Dedifferentiated amniotic fluid mesenchymal stem cell (primary cell): ENCODE data around the gene DCTN1.

Experiments
- DNase-seq: peaks from one replicate; pipeline ENCODE4 v3.0.0-alpha.2; 2016; ENCODE audit errors: extremely low spot score

Gene DCTN1

DNA sequence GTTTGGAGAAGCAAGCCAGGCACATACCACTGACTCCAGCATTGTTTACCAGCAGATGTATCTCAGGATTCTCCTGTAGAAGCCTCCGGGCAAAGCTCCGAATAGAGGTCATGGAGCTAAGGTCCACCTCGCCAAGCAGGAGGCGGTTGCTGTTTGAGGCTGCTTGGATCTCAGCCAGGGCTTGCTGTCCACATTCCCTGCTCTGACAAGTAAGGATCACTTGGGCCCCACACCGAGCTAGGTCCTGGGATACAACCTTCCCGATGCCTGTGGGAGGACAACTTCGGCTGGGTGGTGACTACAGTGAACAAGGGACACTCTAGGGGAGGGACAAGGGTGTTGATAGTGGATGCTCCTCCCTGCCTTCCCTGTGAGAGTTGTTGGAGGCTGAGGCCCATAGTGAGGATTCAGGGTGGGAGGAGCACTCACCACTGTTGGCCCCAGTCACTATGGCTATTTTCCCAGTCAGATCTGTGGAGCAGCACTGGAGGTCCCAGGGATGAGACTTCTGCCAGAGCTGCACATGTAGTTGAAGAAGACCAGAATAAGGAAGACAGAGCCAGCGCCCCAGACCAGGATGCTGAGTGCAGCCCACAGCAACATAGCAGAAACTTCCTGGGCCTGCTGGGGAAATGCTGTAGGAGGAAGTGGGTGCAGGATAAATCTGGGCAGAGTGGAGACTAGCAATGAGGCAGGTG, 33.0 kb upstream of the DCTN1 start:
- no peak for DNase-seq

DNA sequence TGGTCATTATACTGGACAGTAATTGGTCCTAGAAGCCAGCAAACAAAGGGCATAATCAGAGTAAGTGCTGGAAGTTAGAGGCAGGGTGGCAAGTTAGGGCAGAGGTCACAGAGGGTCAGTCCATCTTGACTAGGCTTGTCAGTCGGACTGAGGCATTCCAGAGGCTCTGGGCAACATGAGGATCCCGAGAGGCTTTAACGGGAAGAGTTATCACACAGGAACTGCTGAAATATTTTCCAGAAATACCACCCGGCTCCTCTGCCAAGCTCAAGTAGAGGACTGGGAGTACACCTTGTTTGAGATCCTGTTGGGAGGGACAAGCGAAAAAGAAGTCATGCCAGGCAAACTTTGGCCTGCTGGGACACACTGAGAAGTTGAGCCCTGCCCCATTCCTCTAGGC, 27.6 kb upstream of the DCTN1 start:
- DNase-seq: no peak

DNA sequence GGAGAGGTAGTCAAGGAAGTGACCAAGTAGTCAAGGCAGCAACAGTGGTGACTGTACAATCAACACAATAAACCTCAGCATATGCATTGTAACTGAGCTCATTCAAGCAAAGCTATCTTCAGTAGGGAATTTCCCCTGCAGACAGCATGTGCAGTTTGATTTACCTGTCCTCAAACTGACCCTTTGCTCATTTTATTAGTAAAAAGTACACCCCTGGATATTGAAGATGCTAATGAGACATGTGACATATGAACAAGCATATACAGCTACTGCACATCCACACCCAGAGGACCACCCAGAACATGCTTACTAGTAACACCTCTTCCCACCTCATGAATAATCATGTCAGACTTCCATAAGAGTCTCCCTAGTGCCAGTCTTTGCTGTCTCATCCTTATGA, 25.9 kb upstream of the DCTN1 start:
- no peak for DNase-seq

DNA sequence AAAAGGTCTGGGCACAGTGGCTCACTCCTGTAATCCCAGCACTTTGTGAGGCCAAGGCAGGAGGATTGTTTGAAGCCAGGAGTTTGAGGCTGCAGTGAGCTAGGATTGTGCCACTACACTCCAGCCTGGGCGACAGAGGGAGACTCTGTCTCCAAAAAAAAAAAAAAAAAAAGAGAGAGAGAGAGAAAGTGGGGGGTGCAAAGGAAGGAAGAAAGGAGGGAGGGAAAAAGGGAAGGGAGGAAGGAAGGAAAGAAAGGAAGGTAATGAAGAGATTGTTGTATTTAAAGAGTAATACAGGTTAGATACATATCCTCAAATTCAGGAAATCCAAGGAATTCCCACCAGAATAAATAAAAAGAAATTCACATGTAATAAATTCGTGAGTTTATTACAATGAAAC, 21.8 kb upstream of the DCTN1 start:
- no peak for DNase-seq

DNA sequence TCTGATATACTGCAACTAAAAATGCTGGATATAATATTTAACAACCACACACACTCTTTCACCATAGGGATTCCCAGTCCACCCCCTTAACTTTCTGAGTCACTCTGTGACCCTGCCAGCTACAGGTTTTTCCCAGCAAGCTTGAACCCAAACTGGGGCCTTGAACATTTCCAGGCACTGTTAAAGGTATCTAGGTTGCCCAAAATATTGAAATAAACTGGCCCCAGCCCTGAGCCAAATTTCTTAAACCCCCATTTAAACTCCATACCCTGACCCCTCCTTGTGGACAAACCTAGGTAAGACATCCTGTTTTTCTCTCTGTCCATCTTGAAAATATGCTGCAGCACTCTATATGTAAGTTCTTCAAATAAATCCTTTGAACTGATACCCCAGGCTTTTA, 19.7 kb upstream of the DCTN1 start:
- no peak for DNase-seq

DNA sequence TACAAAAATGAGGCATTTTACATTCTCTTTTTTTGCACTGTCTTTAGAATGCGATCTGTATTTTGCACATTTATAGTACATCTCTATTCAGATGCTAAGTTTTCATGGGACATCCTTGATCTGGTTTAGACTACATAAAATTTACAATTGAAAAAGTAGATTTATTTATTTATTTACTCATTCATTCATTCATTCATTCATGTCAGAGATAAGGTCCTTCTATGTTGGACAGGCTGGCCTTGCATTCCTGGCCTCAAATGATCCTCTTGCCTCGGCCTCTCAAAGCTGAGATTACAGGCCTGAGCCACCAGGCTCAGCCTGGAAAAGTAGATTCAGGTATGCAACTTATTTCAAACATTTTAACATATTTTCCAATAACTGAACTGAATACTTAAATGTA, 16.0 kb upstream of the DCTN1 start:
- DNase-seq: no peak

DNA sequence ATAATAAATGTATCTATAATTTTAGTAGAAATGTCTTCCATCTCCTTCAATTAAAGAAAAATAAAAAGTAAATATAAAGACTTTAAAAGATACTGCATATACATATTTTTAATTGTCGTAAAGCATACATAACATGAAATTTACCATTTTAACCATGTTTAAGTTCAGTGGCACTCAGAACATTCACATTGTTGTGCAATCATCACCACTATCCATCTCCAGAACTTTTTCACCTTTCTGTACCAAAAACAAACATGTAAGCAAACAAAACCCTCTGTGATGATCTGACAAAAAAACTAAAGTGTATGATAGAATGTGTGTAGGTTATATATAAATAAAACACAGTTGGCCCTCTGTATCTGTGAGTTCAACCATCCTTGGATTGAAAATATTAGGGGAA, 13.4 kb upstream of the DCTN1 start:
- DNase-seq: no peak

DNA sequence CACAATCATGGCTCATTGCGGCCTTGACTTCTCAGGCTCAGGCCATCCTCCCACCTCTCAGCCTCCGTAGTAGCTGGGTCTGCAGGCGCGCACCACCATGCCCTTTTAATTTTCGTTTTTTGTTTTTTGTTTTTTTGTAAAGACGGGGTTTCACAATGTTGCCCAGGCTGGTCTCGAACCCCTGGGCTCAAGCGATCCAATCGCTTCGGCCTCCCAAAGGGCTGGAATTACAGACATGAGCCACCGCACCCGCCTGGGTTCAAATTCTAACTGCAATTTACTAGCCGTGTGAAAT, 12.3 kb upstream of the DCTN1 start:
- no peak for DNase-seq

DNA sequence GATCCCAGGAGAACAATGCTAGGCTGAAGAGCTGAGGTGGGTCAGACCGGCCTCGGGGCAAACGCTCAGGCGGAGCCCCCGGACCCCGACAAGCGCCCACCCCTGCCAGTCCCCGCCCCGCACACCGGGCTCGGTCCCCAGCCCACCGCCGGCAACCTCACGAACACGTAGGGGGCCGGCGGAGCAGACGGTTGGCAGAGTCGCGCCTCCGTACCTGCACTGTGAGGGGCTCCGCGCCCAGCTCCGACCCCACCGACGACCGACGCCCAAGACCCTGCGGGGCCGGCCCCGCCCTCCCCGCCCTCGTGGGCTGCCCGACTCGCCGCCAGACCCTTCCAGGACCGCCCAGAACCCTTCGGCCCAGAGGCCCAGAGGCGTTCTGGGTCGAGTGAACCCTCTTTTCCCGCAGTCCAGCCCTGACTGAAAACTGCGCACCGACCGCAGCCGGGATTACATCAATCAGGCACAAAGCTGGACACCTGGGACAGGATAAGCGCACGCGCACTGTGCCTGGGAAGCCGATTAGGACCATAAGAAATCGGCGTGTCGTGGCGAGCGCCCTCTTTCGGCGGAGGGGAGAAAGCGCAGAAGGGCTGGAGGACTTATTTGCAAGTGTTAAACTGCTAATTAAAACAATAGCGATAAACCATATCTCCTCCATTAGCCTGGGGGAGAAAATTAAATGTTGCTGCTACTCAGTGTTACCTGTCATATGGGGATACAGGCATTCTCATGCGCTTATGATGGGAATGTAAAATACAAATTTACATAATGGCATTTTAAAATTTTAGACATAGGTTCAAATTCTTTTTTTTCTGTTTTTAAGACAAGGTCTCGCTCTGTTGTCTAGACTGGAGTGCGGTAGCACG, 11.7 kb upstream of the DCTN1 start:
- peak; percentile 81 for DNase-seq

DNA sequence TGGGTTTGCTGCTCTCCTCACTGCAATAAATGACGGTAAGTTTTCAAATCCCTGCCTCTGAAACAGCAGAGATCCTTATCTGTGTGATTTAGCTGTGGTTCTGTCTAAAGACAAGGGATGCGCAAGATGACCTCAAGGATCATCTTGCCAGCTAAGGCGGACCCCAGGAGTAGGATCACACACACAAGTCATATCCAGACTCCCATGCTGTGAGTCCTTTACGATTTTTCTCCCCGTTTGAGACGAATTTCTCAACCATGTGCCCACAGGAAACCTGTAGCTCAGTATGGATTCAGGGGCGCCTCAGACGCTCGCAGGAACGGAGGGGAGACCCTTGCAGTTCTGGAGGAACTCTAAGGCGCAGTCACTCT, 11.1 kb upstream of the DCTN1 start:
- DNase-seq: no peak

DNA sequence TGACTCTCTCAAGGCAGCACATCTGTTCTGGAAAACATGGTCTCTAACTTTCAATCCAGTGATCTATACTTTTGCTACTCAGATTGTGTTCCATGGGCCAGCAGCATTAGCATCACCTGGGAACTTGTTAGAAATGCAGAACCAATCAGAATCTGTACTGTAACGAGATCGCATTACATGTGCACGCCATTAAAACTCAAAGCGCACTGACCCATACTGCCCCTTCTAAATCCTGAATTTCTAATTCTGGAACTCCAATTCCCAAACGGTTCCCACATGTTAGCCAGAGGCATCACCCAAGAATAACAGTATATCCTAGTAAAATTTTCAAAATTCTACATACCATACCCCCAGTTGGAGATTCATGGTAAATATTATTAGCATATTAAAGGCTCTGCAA, 10.5 kb upstream of the DCTN1 start:
- DNase-seq: no peak

DNA sequence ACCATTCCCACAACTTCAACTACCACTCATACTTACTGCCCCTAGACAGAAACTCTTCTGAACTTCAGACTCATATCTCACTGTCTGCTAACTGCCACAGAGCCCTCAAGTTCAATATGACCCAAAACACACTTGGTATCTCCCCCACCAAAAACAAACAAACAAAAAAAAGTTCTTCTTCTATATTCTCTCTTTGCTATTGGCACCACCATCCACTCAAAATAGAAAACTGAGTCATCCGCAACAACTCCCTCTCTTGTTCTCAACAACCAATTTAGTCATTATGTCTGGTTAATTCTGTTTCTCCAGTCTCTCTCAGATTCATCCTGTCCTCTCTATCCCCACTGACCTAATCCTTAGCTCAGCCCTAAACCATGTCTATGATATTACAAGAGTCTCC, 7.2 kb upstream of the DCTN1 start:
- peak; percentile 26 for DNase-seq

DNA sequence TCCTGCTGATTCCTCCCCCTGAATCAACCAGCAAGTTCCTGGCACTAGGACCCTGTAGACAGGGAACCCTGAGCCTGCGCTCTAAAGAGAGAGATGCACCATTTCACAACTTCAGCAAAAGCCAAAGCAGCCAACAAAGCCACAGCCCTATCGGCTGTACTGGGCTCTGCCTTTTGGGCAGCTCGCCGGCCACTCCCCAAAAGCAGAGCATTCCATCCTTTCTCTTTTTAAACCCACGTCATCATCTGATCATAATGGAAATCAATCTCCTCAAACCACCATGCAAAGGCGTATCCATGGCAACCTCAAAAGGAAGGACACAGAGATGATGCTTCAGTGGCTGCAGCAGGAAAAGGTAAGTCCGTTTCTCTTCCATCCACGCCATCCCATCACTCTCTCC, 5.3 kb upstream of the DCTN1 start:
- no peak for DNase-seq

DNA sequence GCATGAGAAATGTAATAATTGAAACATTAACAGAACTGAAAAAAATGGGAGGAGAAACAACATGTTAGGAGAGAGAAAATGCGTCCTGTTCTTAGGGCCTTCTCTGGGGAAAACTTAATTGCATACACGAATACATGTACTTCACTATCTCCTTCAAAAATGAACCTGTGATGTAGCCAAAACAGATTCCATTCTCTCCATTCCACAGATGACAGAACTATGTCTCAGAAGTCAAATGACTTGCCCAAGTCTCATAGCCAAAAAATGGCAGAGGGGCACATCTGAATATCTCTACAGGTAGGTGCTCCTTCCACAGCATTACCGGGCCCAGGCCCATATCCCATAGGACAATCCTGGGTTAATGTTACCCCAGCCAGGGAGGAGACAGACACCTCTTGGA, 3.9 kb upstream of the DCTN1 start:
- no peak for DNase-seq

DNA sequence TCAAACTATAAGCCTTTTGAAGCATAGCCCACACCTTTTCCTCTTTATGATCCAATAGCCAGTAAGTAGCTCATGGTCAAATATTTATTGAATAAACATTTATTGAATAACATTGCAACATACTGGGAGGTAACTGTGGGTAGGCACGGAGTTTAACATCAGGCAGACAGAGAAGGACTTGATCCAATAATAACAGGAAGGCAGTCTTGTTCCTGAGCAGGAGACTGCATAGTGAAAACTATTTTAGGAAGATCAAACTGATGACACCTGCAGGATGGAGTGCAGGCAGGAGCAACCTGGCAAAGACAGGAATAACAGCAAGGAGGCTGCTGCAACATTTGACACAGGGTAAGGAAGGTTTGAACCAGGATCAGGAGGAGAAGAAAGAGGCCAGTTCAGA, 3.1 kb upstream of the DCTN1 start:
- DNase-seq: peak; percentile 44

DNA sequence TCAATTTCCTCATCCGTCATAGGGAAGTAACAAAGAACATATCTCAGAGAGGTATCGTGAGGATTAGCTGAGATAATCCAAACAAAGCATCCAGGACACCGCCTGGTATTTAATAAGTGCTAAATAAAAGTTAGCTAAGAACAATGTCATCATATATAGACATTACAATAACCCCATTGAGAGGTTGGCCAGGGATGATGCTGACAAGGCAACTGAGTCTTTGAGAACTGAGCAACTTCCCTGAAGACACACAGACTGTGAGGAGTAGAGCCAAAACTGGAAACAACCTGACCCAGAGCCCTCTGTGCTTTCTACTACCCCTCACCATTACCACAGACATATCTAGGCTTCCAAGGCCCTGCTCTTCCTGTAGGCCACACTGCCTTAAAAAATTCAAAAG, 1.6 kb upstream of the DCTN1 start:
- no peak for DNase-seq

DNA sequence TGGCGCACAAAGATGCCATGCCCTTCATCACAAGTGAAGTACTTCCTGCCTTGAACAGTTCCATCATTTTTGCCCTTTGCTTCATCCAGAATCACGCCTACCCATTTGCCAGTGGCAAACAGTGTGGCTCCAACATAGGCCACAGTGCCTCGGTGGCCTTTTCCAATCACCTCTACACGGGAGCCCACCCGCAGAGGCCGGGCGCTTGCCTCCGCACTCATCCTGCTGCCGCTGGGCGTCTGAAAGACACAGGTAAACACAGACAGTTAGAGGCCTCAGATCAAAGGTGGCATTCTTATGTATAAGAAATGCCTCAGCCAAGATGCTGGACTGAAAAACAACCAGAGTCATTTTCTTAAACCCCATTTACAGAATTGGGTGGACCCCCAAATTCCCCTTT, 2.1 kb downstream of the DCTN1 start:
- no peak for DNase-seq

DNA sequence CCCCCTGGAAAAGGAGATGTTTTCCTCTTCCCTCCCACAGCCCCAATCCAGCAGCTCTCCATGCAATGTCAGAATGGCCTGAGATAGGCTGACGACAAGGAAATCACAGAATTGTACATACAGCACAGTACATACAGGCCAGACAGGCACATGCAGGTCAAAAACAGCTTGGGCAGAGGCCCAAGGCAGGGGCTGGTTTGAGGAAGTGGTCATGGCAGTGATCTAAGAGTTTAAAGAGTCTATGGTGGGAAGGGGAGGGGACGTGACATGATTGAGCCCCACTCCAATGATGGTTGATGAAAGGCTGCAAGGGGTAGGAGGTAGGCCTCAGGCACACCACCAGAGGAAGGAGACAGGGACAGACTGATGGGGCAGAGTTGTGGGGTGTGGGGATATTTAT, 4.3 kb downstream of the DCTN1 start:
- no peak for DNase-seq

DNA sequence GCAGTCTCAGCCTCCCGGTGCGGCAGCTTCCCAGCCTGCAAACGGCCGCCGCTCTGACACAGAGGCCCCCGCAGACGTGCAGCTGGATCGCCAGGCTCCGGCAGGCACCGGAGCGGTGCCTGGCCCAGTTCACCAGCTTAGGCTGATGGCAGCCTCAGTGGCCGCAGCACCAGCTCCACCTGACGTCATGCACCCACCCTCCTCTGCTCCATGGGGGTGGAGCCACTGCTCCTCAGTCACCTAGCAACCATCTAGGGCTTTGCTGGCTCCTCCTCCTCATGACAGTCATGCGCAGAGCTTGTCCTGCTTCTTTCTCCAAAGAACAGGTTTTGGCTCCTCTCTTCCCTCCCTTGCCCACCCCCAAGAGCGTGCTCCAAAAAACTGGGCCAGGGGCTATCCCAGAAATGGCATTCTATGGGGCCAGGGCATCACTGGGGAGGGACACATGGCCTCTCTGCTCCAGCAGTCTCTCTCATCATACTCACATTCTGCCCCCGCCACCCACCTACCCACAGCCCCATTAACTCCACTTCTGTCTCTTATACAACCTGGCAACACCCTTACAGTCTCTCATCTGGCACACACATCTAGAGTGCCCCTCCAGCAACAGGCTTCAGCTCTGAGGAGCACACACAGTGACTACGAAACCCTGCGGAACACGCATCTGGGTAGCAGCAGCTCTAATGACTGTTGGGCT, 5.5 kb downstream of the DCTN1 start:
- no peak for DNase-seq

DNA sequence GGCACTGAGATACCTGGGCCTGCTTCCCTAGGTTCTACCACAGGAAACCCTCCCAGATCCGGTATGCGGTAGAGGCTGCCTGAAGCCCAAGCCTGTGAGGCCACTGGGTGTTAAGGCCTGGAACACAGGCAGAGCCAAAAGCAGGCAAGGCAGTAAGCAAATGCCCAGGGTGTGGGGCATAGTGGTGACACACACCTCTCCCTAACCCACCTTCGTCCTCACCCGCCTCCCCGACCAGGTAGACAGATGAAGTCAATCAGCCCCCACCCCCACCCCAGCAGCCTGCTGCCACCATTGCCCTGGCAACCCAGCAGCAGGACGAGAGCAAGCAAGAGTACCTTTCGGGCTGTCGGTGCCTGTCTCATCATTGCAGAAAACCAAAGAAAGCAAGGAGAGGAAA, 6.1 kb downstream of the DCTN1 start:
- DNase-seq: no peak

DNA sequence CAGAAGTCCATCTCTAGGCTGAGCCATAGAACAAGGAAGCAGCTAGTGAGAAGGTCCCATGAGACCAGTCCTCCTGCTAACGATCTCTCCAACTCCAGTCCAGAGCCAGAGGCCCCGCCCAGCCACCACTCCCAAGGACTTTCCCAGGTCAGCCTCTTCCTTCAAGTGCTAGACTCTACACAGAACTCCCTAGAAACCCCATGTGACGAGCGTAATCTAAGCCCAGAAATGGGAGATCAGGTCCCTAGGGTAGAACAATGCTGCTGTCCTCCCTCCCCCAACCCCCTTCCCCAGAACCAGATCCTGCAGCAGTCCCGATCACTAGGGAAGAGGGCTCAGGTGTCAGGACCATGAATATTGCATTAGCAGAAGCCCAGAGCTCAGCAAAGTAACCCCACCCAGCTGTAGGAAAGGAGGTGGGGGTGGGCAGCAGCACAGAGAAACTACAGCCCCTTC, 6.9 kb downstream of the DCTN1 start:
- DNase-seq: no peak

DNA sequence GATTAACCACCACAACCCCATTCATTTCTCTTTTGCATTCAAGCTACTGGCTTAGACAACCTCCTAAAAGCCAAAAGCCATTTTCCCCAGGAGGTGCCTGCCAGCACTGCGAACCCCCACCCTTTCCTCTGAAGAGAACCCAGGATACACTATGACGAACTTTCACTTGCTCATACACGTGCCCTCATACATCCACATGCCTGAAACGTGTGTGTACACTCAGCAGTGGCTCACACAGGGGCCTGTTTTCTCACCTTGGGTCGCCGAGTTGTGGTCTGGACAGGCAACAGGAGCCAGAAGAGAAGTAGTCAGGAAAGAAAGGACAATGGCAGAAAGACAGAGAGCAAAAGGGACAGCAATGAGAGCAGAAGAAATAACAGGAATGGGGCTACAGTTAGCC, 7.4 kb downstream of the DCTN1 start:
- DNase-seq: no peak

DNA sequence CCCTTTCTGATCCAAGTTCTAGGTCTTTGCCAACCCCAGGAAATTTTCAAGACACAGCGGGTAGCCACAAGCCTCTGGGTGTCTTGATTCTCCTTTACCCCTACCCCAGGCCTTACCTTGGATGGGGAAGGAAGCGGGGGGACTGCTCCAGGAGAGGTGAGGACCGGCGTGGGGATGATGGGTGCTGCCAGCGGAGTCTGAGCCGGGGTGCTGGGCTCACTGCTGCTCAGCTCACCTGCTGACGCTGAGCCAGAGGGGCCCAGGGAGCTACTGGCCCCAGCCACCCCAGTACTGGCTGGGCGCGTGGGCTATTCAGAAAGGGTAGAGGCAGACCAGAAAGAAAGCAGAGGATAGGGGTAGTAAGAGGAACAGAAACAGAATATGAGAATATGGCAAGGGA, 8.7 kb downstream of the DCTN1 start:
- no peak for DNase-seq
